H1 (cell line): ENCODE data around the gene STK39. TPM values are rescaled to one million over a fixed set of nuclear protein-coding genes. Genes with fewer than 3 reads are reported as not detected.

Experiments used
- GABPA ChIP-seq: IDR thresholded peaks from 2 replicates; pipeline ENCODE4 v1.6.1; 2011; ENCODE audit warnings: mild to moderate bottlenecking, low read length, moderate library complexity, borderline replicate concordance; ENCODE audit not compliant: insufficient read depth
- RNF2 ChIP-seq: fragments of 200-900, 300-1000 bp; sonication (generic); IDR thresholded peaks from 2 replicates; pipeline ENCODE4 v1.7.1; 2016; ENCODE audit warnings: borderline replicate concordance, low read depth, mild to moderate bottlenecking, antibody characterized with exemption, low read length; ENCODE audit not compliant: poor library complexity, severe bottlenecking; ENCODE audit errors: missing control alignments
- polyA plus RNA-seq, 7 experiments: library from polyadenylated mRNA; depleted of rRNA in 3 of 7; stranded (reverse) in 5 of 7; unstranded in 2 of 7; fragments of >200 nt in 5 of 7; fragments of 200-250 nt in 2 of 7; gene quantifications; 1 replicate in 5 of 7; 2 replicates in 1 of 7; 4 replicates in 1 of 7; pipeline versions ENCODE4 v1.2.1 to v1.2.3, GENCODE V29; 2011 to 2013; ENCODE audit warnings: missing spikeins in 2 of 7, mixed read lengths in 2 of 7
- total RNA-seq: library from RNA; stranded (reverse); fragmentation: NEBNext Ultra II Directional; extraction: Animal tissue kit (Norgen Biotek cat#: 25700); gene quantifications from 2 replicates; pipeline ENCODE4 v1.2.1, GENCODE V29; 2021

STK39 gene
- total and polyA plus RNA-seq, 2 of the 8 experiments (the other 6 are each of a cell fraction or from before 2014, with no cell fraction given): 13.7 to 23.8 TPM

- TF ChIP-seq RNF2 (no peak), GABPA (no peak)
Measured at GRCh38 chr2:168032091-168032490, 215.3 kb downstream of the STK39 start (continued).
